Measurements from ENCODE around the gene ZFP36.

The ZFP36 gene

GRCh38 chr19:39386557-39386956 lies 20.1 kb upstream of the ZFP36 start:
- TF ChIP-seq, protein P1, sequence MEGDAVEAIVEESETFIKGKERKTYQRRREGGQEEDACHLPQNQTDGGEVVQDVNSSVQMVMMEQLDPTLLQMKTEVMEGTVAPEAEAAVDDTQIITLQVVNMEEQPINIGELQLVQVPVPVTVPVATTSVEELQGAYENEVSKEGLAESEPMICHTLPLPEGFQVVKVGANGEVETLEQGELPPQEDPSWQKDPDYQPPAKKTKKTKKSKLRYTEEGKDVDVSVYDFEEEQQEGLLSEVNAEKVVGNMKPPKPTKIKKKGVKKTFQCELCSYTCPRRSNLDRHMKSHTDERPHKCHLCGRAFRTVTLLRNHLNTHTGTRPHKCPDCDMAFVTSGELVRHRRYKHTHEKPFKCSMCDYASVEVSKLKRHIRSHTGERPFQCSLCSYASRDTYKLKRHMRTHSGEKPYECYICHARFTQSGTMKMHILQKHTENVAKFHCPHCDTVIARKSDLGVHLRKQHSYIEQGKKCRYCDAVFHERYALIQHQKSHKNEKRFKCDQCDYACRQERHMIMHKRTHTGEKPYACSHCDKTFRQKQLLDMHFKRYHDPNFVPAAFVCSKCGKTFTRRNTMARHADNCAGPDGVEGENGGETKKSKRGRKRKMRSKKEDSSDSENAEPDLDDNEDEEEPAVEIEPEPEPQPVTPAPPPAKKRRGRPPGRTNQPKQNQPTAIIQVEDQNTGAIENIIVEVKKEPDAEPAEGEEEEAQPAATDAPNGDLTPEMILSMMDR (IDR thresholded peaks at IDR 0.05; ENCODE audit: low read depth, low read length) = no peak
- no peak overlapping the region for H3K4me3 ChIP-seq (ENCODE audit: low read depth, low read length)

GRCh38 chr19:39388657-39389056 lies 18.0 kb upstream of the ZFP36 start:
- H3K4me3 ChIP-seq (ENCODE audit: low read depth, low read length) = no peak overlapping the region
- TF ChIP-seq, protein P1 (IDR thresholded peaks at IDR 0.05; ENCODE audit: low read depth, low read length) = no peak

GRCh38 chr19:39389631-39390414 lies 16.8 kb upstream of the ZFP36 start:
- TF ChIP-seq, protein P1 (IDR thresholded peaks at IDR 0.05; ENCODE audit: low read depth, low read length) = no peak
- peak overlapping the region; percentile 99 for H3K4me3 ChIP-seq (ENCODE audit: low read depth, low read length)

DNA sequence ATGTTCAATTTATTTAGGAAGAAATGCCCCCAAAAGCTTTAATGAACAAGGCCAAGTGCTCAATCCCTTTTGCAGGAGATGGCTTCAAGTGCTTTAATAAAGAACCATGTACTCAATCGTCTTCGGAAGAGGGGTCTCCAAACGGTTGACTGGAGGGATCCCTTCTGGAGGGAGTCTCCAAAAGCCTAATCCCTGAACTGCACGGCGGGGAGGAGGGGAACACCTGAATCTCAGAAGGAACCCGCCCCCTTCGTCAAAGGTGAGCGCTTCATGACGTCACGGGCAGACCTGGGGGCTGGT lies 16.2 kb upstream of the ZFP36 start:
- TF ChIP-seq, protein P1 (IDR thresholded peaks at IDR 0.05; ENCODE audit: low read depth, low read length) = no peak
- peak overlapping the region; percentile 99 for H3K4me3 ChIP-seq (ENCODE audit: low read depth, low read length)

DNA sequence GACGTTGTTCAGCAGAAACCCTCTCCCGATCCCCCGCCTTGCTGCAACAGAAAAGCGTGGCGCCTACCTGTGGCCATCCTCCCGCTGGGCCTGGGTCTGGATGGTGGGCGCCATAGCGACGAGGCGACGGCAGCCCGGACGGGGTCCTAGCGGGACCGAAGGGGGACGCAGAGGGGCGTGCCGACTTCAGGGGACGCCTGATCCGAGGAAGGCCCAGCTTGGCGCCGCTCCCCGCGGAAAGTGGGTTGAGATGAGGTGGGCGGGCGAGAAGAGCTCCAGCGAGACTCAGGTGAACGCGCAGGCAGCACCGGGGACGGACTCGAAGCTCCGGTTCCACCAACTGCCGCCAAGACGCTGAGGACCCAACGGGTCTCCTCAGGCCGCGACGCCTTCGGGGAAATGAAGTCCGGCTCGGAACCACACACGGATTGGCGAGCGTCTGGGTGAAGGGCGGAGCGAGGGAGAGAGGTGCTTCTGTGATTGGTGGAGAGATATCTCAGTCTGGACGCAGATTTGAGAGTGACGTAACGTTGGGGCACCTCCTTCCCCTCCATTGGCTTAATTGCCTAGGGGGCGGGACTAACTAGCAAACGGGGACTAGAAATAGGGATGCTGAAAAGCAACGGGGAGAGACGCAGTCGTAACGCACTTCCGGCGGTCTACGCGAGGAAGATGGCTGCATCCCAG lies 15.8 kb upstream of the ZFP36 start, which contains the start of the genes MED29 and PAF1:
Gene MED29 (plus strand): TSS at position 628 of the 687 bp plus-strand sequence. CDS start 45 bp downstream, at position 673.
Gene PAF1 (minus strand): TSS at position 356 of the 687 bp plus-strand sequence. CDS start 242 bp downstream, at position 114.
- peak within 1 kb of the TSS; percentile 99 for H3K4me3 ChIP-seq (ENCODE audit: low read depth, low read length)
- TF ChIP-seq, protein P1 (IDR thresholded peaks at IDR 0.05; ENCODE audit: low read depth, low read length) = no peak

- no peak overlapping the region for H3K4me3 ChIP-seq (ENCODE audit: low read depth, low read length)
- TF ChIP-seq, protein P1 (IDR thresholded peaks at IDR 0.05; ENCODE audit: low read depth, low read length) = peak; percentile 92
Measured at GRCh38 chr19:39397360-39398296, 9.0 kb upstream of the ZFP36 start.
